GM04503 (cell line): Measurements from ENCODE around the gene DHX57.

Experiments
- DNase-seq: peaks from one replicate; pipeline ENCODE4 v3.0.0-alpha.2; 2012; ENCODE audit warnings: low read depth

Gene DHX57

GRCh38 chr2:38750011-38750890 lies 125.5 kb downstream of the DHX57 start:
- DNase-seq, result no peak

- no peak for DNase-seq
Measured at GRCh38 chr2:38748943-38749804, 126.6 kb downstream of the DHX57 start.

GRCh38 chr2:38748391-38748790 lies 127.3 kb downstream of the DHX57 start:
- no peak for DNase-seq

- no peak for DNase-seq
Measured at GRCh38 chr2:38747819-38748218, 127.9 kb downstream of the DHX57 start.
